HG03139 (cell line): ENCODE data around the gene DOC2B.

Source experiments
- ATAC-seq: cut with Tn5 transposase; IDR thresholded peaks from one replicate; pipeline ENCODE4 v1.9.1; 2021; ENCODE audit not compliant: unreplicated experiment

Gene DOC2B

GRCh38 chr17:164303-165235, 16.9 kb downstream of the DOC2B start:
- no peak for ATAC-seq

DNA sequence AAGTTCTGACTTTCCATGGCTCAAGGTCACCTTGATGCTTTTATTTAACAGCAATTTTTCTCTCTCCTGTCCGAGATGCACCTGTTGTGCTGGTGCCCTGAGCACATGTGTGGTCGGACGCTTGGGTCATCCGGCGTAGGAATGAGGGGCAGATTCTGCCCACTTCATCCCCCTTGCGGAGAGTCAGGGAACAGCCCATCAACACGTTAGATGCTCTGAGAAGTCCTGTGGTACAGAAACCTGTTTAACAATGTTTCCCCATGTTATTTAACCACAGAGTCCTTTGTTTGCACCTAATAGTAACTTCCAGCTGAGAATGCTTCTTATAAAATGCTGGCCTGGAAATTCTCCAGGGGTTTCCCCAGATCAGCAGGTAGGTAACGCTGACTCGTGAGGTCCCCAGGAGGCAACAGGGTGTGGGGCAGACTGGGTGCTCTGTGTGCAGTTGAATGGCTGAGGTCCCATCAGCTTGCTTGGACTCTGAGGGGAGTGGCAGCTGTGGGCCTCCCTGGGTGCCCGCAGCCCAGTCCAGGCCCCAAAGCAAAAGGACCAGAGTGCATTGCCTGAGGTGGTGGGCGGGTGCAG, 17.8 kb downstream of the DOC2B start:
- ATAC-seq = no peak

GRCh38 chr17:162689-163088, 18.8 kb downstream of the DOC2B start:
- no peak for ATAC-seq

- no peak for ATAC-seq
Observed at GRCh38 chr17:161481-161880, 20.0 kb downstream of the DOC2B start.

DNA sequence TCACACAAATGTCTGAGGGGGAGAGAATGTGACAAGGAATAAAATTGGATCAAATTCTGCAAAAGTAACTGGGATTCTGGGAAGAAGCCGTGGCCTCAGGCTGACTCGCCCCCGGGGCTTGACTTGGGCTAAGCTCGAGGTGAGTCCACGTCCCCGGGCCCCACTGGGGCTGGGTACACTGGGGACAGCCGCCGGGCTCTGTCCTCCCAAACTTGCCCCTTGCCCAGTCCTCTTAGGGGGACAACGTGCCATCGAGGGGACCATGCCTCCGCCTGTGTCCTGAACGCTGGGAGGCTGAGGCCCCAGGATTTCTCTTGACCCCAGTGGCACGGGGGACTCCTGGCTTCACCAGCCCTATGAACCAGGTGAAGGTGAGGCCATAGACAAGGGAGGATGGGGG, 21.1 kb downstream of the DOC2B start:
- ATAC-seq = no peak

GRCh38 chr17:159609-160008, 21.8 kb downstream of the DOC2B start:
- ATAC-seq = no peak

- no peak for ATAC-seq
Observed at GRCh38 chr17:158379-158778, 23.1 kb downstream of the DOC2B start.

DNA sequence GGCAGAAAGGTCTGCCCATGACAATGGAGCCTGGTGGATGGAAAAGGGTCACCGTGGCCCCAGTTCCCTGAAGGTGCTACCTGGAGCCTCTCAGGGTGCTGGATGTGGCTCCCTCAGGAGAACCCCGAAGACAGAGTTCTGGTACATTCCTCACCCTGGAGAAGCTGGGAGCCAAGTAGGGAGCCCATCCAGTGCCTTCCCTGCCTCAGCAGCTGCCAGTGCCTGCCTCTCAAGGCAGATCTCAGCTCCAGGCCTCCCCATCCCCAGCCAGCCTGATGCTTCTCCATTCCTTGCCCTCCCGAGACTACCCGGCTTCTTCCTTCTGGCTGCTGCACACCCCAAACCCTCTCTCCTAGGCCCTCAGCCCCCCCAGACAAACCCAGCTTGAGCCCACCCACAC, 23.5 kb downstream of the DOC2B start:
- ATAC-seq = no peak

GRCh38 chr17:156946-157345, 24.5 kb downstream of the DOC2B start:
- no peak for ATAC-seq

GRCh38 chr17:156094-156621, 25.3 kb downstream of the DOC2B start:
- ATAC-seq = no peak

DNA sequence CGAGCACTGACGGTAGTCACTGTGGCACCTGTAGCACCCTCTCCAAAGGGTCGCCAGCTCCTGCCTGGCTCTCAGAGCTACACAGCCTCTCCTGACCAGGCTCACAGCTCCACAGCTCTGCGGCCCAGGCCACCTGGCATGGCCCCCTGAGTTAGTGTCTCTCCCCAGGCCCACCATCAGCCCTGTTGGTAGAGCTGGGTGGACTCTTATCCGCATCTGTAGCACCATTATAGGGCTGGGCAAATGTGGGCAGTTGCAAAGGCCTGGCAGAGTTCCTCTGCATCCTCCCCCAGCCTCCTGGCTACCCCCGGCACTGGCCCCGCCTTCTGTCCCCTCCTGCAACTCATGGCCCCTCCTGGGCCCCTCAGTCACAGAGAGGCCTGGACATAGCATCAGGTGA, 25.9 kb downstream of the DOC2B start:
- no peak for ATAC-seq

DNA sequence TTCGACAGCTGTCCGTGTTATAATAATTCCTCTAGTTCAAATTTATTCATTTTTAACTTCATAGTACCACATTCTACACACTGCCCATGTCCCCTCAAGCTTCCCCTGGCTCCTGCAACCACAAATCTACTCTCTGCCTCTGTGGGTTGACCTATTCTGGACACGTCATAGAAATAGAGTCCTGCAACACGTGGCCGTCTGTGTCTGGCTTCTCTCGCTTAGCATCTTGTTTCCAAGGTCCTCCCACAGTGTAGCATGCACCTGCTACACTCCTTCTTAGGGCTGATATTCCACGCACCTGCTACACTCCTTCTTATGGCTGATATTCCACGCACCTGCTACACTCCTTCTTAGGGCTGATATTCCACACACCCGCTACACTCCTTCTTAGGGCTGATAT, 27.6 kb downstream of the DOC2B start:
- ATAC-seq = no peak

- no peak for ATAC-seq
Observed at GRCh38 chr17:152860-153420, 28.5 kb downstream of the DOC2B start.

DNA sequence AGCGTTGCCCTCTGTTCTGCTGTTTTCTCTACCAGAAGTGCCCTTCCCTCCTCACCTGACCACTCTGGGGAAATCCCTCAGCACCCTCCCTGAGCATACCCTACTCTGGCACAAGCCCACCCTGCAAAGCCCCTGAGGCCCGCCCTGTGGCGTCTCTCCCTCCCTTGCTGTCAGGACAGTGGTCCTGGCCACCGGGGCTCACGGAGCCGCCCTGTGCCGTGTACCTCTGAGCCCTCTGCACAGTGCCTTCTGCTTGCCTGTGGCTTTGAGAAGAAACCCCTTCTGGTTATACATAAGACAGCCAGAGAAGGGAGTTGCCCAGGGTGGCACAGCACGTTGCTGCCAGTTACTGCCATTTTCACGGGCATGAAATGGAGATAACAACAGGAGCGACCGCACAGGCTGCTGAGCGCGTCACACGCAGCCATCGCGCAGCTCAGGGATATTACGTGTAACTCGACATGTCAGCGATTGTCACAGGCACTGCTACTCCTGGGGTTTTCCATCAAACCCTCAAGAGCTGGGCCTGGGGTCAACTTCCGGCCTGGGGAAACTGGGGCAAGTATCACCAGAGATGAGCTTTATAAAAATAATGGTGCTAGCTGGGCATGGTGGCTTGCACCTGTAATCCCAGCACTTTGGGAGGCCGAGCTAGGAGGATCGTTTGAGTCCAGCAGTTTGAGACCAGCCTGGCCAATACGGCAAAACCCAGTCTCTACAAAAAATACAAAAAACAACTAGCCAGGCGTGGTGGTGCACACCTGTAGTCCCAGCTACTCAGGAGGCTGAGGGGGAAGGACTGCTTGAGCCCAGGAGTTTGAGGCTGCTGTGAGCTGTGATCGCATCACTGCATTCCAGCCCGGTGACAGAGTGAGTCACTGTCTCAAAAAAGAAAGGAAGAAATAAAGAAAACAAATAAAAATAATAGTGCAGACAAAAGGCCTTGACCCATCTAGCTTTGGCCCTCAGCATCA, 29.3 kb downstream of the DOC2B start:
- ATAC-seq = no peak

DNA sequence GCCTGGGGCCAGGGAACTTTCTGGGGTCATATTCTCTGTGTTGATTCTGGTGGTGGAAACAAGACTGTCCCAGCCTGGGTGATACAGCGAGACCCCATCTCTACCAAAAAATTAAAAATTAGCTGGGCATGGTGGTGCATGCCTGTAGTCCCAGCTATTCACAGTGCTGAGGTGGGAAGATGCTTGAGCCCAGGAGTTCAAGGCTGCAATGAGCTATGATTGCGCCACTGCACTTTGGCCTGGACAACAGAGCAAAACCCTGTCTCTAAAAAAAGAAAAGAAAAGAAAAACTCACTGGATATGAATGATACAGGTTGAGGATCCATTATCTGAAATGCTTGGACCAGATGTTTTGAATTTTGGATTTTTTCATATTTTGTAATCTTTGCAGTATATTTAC, 30.4 kb downstream of the DOC2B start:
- no peak for ATAC-seq

DNA sequence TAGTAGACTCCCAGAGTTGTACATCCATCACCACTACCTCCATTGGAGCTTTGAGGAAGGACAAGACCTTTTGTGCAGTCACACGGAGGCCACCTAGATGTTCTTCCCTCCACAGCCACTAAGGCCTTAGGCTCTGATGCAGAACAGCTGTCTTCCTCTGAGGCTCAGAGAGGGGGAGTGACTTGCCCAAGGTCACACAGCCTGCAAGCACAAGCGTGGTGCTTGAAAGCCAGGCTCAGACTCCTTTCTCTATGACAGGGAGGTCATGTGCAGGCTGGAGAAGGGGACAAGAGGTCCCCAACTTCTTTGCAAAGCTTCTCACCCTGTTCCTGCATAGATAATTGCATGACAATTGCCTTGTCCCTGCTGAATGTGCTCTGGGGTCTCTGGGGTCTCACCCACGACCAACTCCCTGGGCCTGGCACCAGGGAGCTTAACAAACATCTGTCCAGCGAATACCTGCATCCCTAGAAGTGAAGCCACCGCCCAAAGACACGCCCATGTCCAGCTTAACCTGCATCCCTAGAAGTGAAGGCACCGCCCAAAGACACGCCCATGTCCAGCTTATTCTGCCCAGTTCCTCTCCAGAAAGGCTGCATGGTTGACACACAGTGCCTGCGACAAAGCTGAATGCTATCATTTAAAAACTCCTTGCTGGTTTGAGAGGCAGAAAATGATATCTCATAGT, 31.4 kb downstream of the DOC2B start:
- no peak for ATAC-seq

- ATAC-seq = no peak
Observed at GRCh38 chr17:149231-149630, 32.2 kb downstream of the DOC2B start.

GRCh38 chr17:148757-149156, 32.7 kb downstream of the DOC2B start:
- ATAC-seq = no peak

GRCh38 chr17:147796-148740, 33.4 kb downstream of the DOC2B start:
- no peak for ATAC-seq
